H1 (cell line): ENCODE measurements around the gene NTN1. TPM values are rescaled to one million over a fixed set of nuclear protein-coding genes. Genes with fewer than 3 reads are reported as not detected.

Experiments
- CTCF ChIA-PET: fragments of 300-600 bp; sonication (Branson Sonifier 250); formaldehyde crosslinking; loops from one replicate; lab custom pipeline; 2021; ENCODE audit not compliant: partially characterized antibody; lab: Charles Lee
- POLR2A ChIA-PET: fragments of 300-600 bp; sonication (Branson Sonifier 250); formaldehyde crosslinking; loops from one replicate; lab custom pipeline; 2021; ENCODE audit warnings: inconsistent platforms; ENCODE audit not compliant: partially characterized antibody; lab: Charles Lee
- DNase-seq, 2 experiments: peaks; one replicate each; pipeline versions ENCODE4 v3.0.0 to v3.0.0-alpha.2; 2010 to 2022; ENCODE audit warnings: low spot score in 2 of 2, low read depth in 1 of 2, mixed read lengths in 1 of 2
- FAIRE-seq: peaks from 2 replicates; lab custom pipeline; 2011; peaks lifted over from hg19 to GRCh38; lab: Jason Lieb, UNC
- H2AFZ ChIP-seq: 2 replicates; pipeline ENCODE4 v1.8.1; 2012; ENCODE audit warnings: low read length, inconsistent platforms
- H2AK5ac ChIP-seq: 2 replicates; pipeline ENCODE4 v1.6.1; 2013; ENCODE audit warnings: low read depth, low read length
- H2BK120ac ChIP-seq: replicated peaks from 2 replicates; pipeline ENCODE3; 2013; ENCODE audit warnings: low read depth, low read length, inconsistent platforms
- H2BK12ac ChIP-seq: 2 replicates; pipeline ENCODE4 v1.6.1; 2013; ENCODE audit warnings: low read depth, low read length
- H2BK15ac ChIP-seq: 2 replicates; pipeline ENCODE4 v1.6.1; 2013; ENCODE audit warnings: low read length
- H2BK20ac ChIP-seq: 2 replicates; pipeline ENCODE4 v1.6.1; 2013; ENCODE audit warnings: low read length
- H2BK5ac ChIP-seq: 2 replicates; pipeline ENCODE4 v1.6.1; 2013; ENCODE audit warnings: low read depth, low read length
- H3K14ac ChIP-seq: 2 replicates; pipeline ENCODE4 v1.6.1; 2013; ENCODE audit warnings: inconsistent platforms; ENCODE audit not compliant: insufficient read length
- H3K18ac ChIP-seq: 2 replicates; pipeline ENCODE4 v1.6.1; 2013; ENCODE audit warnings: low read length; ENCODE audit errors: extremely low read depth
- H3K23ac ChIP-seq: 2 replicates; pipeline ENCODE4 v1.6.1; 2013; ENCODE audit warnings: inconsistent platforms; ENCODE audit not compliant: insufficient read length
- H3K23me2 ChIP-seq: 2 replicates; pipeline ENCODE4 v1.6.1; 2013; ENCODE audit warnings: low read depth, low read length
- H3K27ac ChIP-seq: 2 replicates; pipeline ENCODE4 v1.6.1; 2011; ENCODE audit warnings: low read depth, low read length, inconsistent platforms
- H3K27me3 ChIP-seq, 4 experiments: replicated peaks in 1 of 4; 1 replicate in 1 of 4; 2 replicates in 3 of 4; pipeline versions ENCODE4 v1.6.1 to v1.8.1; 2011 to 2013; ENCODE audit warnings: low read length in 3 of 4, mild to moderate bottlenecking in 3 of 4, inconsistent platforms in 2 of 4, mixed read lengths in 2 of 4, moderate library complexity in 1 of 4; ENCODE audit not compliant: control insufficient read depth in 3 of 4, insufficient read depth in 3 of 4; ENCODE audit errors: extremely low read depth in 1 of 4
- H3K36me3 ChIP-seq, 4 experiments: 2 replicates each; pipeline versions ENCODE4 v1.6.1 to v1.8.1; 2011 to 2013; ENCODE audit warnings: mild to moderate bottlenecking in 4 of 4, low read length in 3 of 4, moderate library complexity in 2 of 4, control low read depth in 1 of 4, inconsistent platforms in 1 of 4; ENCODE audit not compliant: insufficient read depth in 4 of 4, control insufficient read depth in 2 of 4
- H3K4ac ChIP-seq: replicated peaks from 2 replicates; pipeline ENCODE3; 2013; ENCODE audit warnings: low read length, low read depth, mixed read lengths, inconsistent platforms; ENCODE audit not compliant: insufficient read length
- H3K4me1 ChIP-seq, 4 experiments: replicated peaks in 1 of 4; 1 replicate in 1 of 4; 2 replicates in 3 of 4; pipeline versions ENCODE4 v1.6.1 to v1.8.1; 2011 to 2013; ENCODE audit warnings: low read length in 3 of 4, inconsistent platforms in 2 of 4, mixed read lengths in 1 of 4; ENCODE audit not compliant: insufficient read depth in 4 of 4, control insufficient read depth in 3 of 4
- H3K4me2 ChIP-seq, 2 experiments: 2 replicates each; pipeline versions ENCODE4 v1.6.1 to v1.8.1; 2011 to 2013; ENCODE audit warnings: low read depth in 2 of 2, low read length in 2 of 2, control low read depth in 1 of 2, inconsistent platforms in 1 of 2, mild to moderate bottlenecking in 1 of 2; ENCODE audit not compliant: insufficient read depth in 1 of 2
- H3K4me3 ChIP-seq, 4 experiments: fragments of 200-600, 300-600 bp in 1 of 4; sonication (generic), shearing (Covaris generic), sonication (Bioruptor Twin) in 1 of 4; 2 replicates each; pipeline versions ENCODE4 v1.5.1 to v1.8.1; 2011 to 2016; ENCODE audit warnings: low read length in 4 of 4, low read depth in 3 of 4, control low read depth in 2 of 4, inconsistent platforms in 2 of 4, mild to moderate bottlenecking in 2 of 4, mixed read lengths in 1 of 4, moderate library complexity in 1 of 4; ENCODE audit not compliant: insufficient read depth in 2 of 4; ENCODE audit errors: extremely low read depth in 1 of 4
- H3K56ac ChIP-seq: replicated peaks from 2 replicates; pipeline ENCODE3; 2013; ENCODE audit warnings: low read depth, mild to moderate bottlenecking, mixed read lengths, low read length, inconsistent platforms; ENCODE audit not compliant: insufficient read length
- H3K79me1 ChIP-seq: 2 replicates; pipeline ENCODE4 v1.6.1; 2013; ENCODE audit warnings: low read depth, low read length, control low read depth
- H3K79me2 ChIP-seq, 2 experiments: 2 replicates each; pipeline versions ENCODE4 v1.6.1 to v1.8.1; 2012 to 2013; ENCODE audit warnings: low read length in 2 of 2, mild to moderate bottlenecking in 2 of 2, inconsistent platforms in 1 of 2; ENCODE audit not compliant: insufficient read depth in 2 of 2, control insufficient read depth in 1 of 2
- H3K9ac ChIP-seq, 4 experiments: replicated peaks in 1 of 4; 1 replicate in 1 of 4; 2 replicates in 3 of 4; pipeline versions ENCODE4 v1.6.1 to v1.8.1; 2011 to 2013; ENCODE audit warnings: low read depth in 3 of 4, low read length in 3 of 4, control low read depth in 2 of 4, mild to moderate bottlenecking in 2 of 4, moderate library complexity in 2 of 4, inconsistent platforms in 1 of 4; ENCODE audit errors: extremely low read depth in 1 of 4
- H3K9me3 ChIP-seq, 2 experiments: 2 replicates each; pipeline versions ENCODE4 v1.6.1 to v1.8.1; 2012 to 2013; ENCODE audit warnings: mild to moderate bottlenecking in 2 of 2, moderate library complexity in 2 of 2, control low read depth in 1 of 2, inconsistent platforms in 1 of 2, low read depth in 1 of 2, low read length in 1 of 2, mixed read lengths in 1 of 2; ENCODE audit not compliant: insufficient read depth in 2 of 2
- H4K20me1 ChIP-seq, 2 experiments: replicated peaks in 1 of 2; 2 replicates each; pipeline versions ENCODE3 to v1.8.1; 2011 to 2013; ENCODE audit warnings: inconsistent platforms in 2 of 2, low read length in 2 of 2, mild to moderate bottlenecking in 1 of 2; ENCODE audit not compliant: insufficient read depth in 2 of 2, control insufficient read depth in 1 of 2
- H4K5ac ChIP-seq: 2 replicates; pipeline ENCODE4 v1.6.1; 2013; ENCODE audit warnings: low read length, low read depth, mixed read lengths, inconsistent platforms; ENCODE audit not compliant: insufficient read length
- H4K8ac ChIP-seq: 2 replicates; pipeline ENCODE4 v1.8.0; 2013; ENCODE audit warnings: mild to moderate bottlenecking, moderate library complexity, low read length, inconsistent platforms; ENCODE audit not compliant: insufficient read depth; ENCODE audit errors: extremely low read depth
- H4K91ac ChIP-seq: replicated peaks from 2 replicates; pipeline ENCODE3; 2013; ENCODE audit warnings: low read length, mixed read lengths, inconsistent platforms; ENCODE audit not compliant: insufficient read length
- CBX5 ChIP-seq: fragments of 300-800, 300-1000 bp; sonication (generic); IDR thresholded peaks from 2 replicates; pipeline ENCODE4 v1.7.1; 2016; ENCODE audit warnings: antibody characterized with exemption, low read length, low read depth
- CREB1 ChIP-seq: IDR thresholded peaks from 2 replicates; pipeline ENCODE4 v1.6.1; 2012; ENCODE audit warnings: inconsistent platforms
- EGR1 ChIP-seq: IDR thresholded peaks from 2 replicates; pipeline ENCODE4 v1.6.1; 2011; ENCODE audit warnings: low read depth, low read length, borderline replicate concordance
- GABPA ChIP-seq: IDR thresholded peaks from 2 replicates; pipeline ENCODE4 v1.6.1; 2011; ENCODE audit warnings: mild to moderate bottlenecking, low read length, moderate library complexity, borderline replicate concordance; ENCODE audit not compliant: insufficient read depth
- KDM5A ChIP-seq: fragments of 200-600 bp; IDR thresholded peaks from 2 replicates; pipeline ENCODE4 v1.7.1; 2012; ENCODE audit warnings: mild to moderate bottlenecking, low read length, inconsistent platforms, mixed read lengths
- RXRA ChIP-seq: IDR thresholded peaks from 2 replicates; pipeline ENCODE4 v1.6.1; 2011; ENCODE audit warnings: low read depth, mild to moderate bottlenecking, low read length, moderate library complexity; ENCODE audit not compliant: insufficient read depth
- SAP30 ChIP-seq: fragments of 300-600 bp; sonication (generic); IDR thresholded peaks from 2 replicates; pipeline ENCODE4 v1.7.1; 2012; ENCODE audit warnings: low read length, moderate library complexity, mild to moderate bottlenecking, inconsistent platforms; ENCODE audit not compliant: insufficient read depth, insufficient replicate concordance
- TCF12 ChIP-seq: IDR thresholded peaks from 2 replicates; pipeline ENCODE4 v1.6.1; 2011; ENCODE audit warnings: low read depth, mild to moderate bottlenecking, low read length
- ZNF274 ChIP-seq: IDR thresholded peaks from 2 replicates; pipeline ENCODE4 v1.7.0; 2012; ENCODE audit warnings: low read length, borderline replicate concordance; ENCODE audit errors: extremely low read depth
- WGBS, 2 experiments: shearing (Covaris generic) in 1 of 2; methylation state at CpG; one replicate each; pipeline versions ENCODE4 v1.1.6 to v1.1.7; 2013 to 2015; ENCODE audit warnings: low lambda C conversion rate in 2 of 2, mixed read lengths in 2 of 2, inconsistent platforms in 1 of 2, low coverage in 1 of 2, missing lambda C conversion rate in 1 of 2; ENCODE audit not compliant: insufficient replicate concordance in 2 of 2, insufficient coverage in 1 of 2, insufficient read length in 1 of 2; ENCODE audit errors: extremely low coverage in 1 of 2, missing lambda C conversion rate in 1 of 2; 5-methylcytosine and 5-hydroxymethylcytosine counted together
- polyA plus RNA-seq, 7 experiments: library from polyadenylated mRNA; depleted of rRNA in 3 of 7; stranded (reverse) in 5 of 7; unstranded in 2 of 7; fragments of >200 nt in 5 of 7; fragments of 200-250 nt in 2 of 7; gene quantifications; 1 replicate in 5 of 7; 2 replicates in 1 of 7; 4 replicates in 1 of 7; pipeline versions ENCODE4 v1.2.1 to v1.2.3, GENCODE V29; 2011 to 2013; ENCODE audit warnings: missing spikeins in 2 of 7, mixed read lengths in 2 of 7
- total RNA-seq: library from RNA; stranded (reverse); fragmentation: NEBNext Ultra II Directional; extraction: Animal tissue kit (Norgen Biotek cat#: 25700); gene quantifications from 2 replicates; pipeline ENCODE4 v1.2.1, GENCODE V29; 2021

Gene NTN1
- total and polyA plus RNA-seq, 2 of the 8 experiments (the other 6 are each of a cell fraction or from before 2014, with no cell fraction given): 2.0 to 2.3 TPM

- no peak overlapping the region for H2BK15ac ChIP-seq
- CTCF ChIA-PET: interaction anchor here (0.6 to 1.8 kb wide), 7 partner anchors 11 to 122 kb away, joined by 3 to 7 read pairs (median 4); no protein-coding TSS in a partner anchor
- no peaks in the 10 kb centered on the region for H3K79me1 ChIP-seq
- H2BK5ac ChIP-seq: no peak overlapping the region
- H3K4me2 ChIP-seq: no peak overlapping the region
- H3K18ac ChIP-seq: no peak overlapping the region
- no peak overlapping the region for H4K8ac ChIP-seq
- no peak overlapping the region for H3K27ac ChIP-seq
- H2BK20ac ChIP-seq: no peak overlapping the region
- H3K4ac ChIP-seq: no peak overlapping the region
- no peaks in the 10 kb centered on the region for H4K20me1 ChIP-seq
- H3K36me3 ChIP-seq: no peaks in the 10 kb centered on the region
- H3K14ac ChIP-seq: no peak overlapping the region
- no peaks in the 10 kb centered on the region for H3K79me2 ChIP-seq
- H3K4me1 ChIP-seq: peaks cover 0 to 13% (median 6%) of the 10 kb centered on the region in 4 experiments; a peak in 5 of 7 replicates
- TF ChIP-seq EGR1: no peak
- no peak for TF ChIP-seq RXRA
- TF ChIP-seq SAP30: no peak
- no peak for TF ChIP-seq ZNF274
- no peak for TF ChIP-seq CREB1
- TF ChIP-seq KDM5A: no peak
- TF ChIP-seq GABPA: no peak
- TF ChIP-seq TCF12: no peak
- TF ChIP-seq CBX5: no peak
- no peaks in the 10 kb centered on the region; the same call in 1 of the 2 replicates for H3K23me2 ChIP-seq
- no peak overlapping the region for H2BK12ac ChIP-seq
- FAIRE-seq: no peak
- H3K23ac ChIP-seq: no peak overlapping the region
- H2BK120ac ChIP-seq: no peak overlapping the region
- 93% methylated on average over 5 of the region's 6 CpGs; no CpG with 5 or more reads in 1 of the 2 experiments for WGBS, 2 experiments
- H4K5ac ChIP-seq: no peak overlapping the region
- H3K4me3 ChIP-seq: no peak overlapping the region
- H3K56ac ChIP-seq: no peak overlapping the region
- H4K91ac ChIP-seq: no peak overlapping the region
- H3K27me3 ChIP-seq: no peaks in the 10 kb centered on the region; a peak in 1 of 7 replicates
- no peak overlapping the region for H2AFZ ChIP-seq
- no peak for DNase-seq
- no peak overlapping the region for H3K9ac ChIP-seq
- H2AK5ac ChIP-seq: no peak overlapping the region
- no peaks in the 10 kb centered on the region for H3K9me3 ChIP-seq
- POLR2A ChIA-PET: no interaction called here
Measured at GRCh38 chr17:9158544-9159452, 137.5 kb downstream of the NTN1 start.
